Measurements from ENCODE around the gene ADAMTS2. TPM values are rescaled to one million over a fixed set of nuclear protein-coding genes. Genes with fewer than 3 reads are reported as not detected.

ADAMTS2 gene
- total and polyA plus RNA-seq, 2 of the 8 experiments (the other 6 are each of a cell fraction or from before 2014, with no cell fraction given), result 6.6 to 7.3 TPM

DNA sequence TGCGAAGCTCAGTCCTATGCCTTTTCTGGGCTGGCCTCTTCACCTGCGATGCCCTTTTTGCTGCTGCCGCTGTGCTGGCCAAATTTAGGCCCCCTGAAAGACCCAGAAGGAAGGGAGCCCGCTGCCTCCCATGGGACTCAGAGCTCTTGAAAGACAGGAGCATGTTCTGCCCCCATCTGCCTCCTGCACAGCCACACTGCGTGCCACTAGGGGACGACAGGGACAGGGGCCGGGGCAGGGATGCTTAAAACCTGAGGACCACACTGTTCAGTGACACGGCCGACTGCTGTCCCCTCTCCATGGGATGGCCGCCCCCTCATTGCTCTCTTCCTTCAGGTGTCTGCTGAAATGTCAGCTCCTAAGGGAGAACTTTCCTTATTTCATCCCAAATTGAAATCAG lies 132.4 kb downstream of the ADAMTS2 start (continued):
- TF ChIP-seq, protein P1, sequence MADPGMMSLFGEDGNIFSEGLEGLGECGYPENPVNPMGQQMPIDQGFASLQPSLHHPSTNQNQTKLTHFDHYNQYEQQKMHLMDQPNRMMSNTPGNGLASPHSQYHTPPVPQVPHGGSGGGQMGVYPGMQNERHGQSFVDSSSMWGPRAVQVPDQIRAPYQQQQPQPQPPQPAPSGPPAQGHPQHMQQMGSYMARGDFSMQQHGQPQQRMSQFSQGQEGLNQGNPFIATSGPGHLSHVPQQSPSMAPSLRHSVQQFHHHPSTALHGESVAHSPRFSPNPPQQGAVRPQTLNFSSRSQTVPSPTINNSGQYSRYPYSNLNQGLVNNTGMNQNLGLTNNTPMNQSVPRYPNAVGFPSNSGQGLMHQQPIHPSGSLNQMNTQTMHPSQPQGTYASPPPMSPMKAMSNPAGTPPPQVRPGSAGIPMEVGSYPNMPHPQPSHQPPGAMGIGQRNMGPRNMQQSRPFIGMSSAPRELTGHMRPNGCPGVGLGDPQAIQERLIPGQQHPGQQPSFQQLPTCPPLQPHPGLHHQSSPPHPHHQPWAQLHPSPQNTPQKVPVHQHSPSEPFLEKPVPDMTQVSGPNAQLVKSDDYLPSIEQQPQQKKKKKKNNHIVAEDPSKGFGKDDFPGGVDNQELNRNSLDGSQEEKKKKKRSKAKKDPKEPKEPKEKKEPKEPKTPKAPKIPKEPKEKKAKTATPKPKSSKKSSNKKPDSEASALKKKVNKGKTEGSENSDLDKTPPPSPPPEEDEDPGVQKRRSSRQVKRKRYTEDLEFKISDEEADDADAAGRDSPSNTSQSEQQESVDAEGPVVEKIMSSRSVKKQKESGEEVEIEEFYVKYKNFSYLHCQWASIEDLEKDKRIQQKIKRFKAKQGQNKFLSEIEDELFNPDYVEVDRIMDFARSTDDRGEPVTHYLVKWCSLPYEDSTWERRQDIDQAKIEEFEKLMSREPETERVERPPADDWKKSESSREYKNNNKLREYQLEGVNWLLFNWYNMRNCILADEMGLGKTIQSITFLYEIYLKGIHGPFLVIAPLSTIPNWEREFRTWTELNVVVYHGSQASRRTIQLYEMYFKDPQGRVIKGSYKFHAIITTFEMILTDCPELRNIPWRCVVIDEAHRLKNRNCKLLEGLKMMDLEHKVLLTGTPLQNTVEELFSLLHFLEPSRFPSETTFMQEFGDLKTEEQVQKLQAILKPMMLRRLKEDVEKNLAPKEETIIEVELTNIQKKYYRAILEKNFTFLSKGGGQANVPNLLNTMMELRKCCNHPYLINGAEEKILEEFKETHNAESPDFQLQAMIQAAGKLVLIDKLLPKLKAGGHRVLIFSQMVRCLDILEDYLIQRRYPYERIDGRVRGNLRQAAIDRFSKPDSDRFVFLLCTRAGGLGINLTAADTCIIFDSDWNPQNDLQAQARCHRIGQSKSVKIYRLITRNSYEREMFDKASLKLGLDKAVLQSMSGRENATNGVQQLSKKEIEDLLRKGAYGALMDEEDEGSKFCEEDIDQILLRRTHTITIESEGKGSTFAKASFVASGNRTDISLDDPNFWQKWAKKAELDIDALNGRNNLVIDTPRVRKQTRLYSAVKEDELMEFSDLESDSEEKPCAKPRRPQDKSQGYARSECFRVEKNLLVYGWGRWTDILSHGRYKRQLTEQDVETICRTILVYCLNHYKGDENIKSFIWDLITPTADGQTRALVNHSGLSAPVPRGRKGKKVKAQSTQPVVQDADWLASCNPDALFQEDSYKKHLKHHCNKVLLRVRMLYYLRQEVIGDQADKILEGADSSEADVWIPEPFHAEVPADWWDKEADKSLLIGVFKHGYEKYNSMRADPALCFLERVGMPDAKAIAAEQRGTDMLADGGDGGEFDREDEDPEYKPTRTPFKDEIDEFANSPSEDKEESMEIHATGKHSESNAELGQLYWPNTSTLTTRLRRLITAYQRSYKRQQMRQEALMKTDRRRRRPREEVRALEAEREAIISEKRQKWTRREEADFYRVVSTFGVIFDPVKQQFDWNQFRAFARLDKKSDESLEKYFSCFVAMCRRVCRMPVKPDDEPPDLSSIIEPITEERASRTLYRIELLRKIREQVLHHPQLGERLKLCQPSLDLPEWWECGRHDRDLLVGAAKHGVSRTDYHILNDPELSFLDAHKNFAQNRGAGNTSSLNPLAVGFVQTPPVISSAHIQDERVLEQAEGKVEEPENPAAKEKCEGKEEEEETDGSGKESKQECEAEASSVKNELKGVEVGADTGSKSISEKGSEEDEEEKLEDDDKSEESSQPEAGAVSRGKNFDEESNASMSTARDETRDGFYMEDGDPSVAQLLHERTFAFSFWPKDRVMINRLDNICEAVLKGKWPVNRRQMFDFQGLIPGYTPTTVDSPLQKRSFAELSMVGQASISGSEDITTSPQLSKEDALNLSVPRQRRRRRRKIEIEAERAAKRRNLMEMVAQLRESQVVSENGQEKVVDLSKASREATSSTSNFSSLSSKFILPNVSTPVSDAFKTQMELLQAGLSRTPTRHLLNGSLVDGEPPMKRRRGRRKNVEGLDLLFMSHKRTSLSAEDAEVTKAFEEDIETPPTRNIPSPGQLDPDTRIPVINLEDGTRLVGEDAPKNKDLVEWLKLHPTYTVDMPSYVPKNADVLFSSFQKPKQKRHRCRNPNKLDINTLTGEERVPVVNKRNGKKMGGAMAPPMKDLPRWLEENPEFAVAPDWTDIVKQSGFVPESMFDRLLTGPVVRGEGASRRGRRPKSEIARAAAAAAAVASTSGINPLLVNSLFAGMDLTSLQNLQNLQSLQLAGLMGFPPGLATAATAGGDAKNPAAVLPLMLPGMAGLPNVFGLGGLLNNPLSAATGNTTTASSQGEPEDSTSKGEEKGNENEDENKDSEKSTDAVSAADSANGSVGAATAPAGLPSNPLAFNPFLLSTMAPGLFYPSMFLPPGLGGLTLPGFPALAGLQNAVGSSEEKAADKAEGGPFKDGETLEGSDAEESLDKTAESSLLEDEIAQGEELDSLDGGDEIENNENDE (IDR thresholded peaks at IDR 0.05; ENCODE audit: insufficient replicate concordance, low read length), result no peak
- TF ChIP-seq SP1 (IDR thresholded peaks at IDR 0.05; ENCODE audit: low read depth, low read length) (no peak), KDM1A (IDR thresholded peaks at IDR 0.05; ENCODE audit: borderline replicate concordance, low read length) (no peak), TEAD4 (IDR thresholded peaks at IDR 0.05; ENCODE audit: low read depth, low read length) (no peak), HDAC2 (IDR thresholded peaks at IDR 0.05; ENCODE audit: borderline replicate concordance in 1 of 2, low read depth in 2 of 2, low read length in 2 of 2) (no peak), EGR1 (IDR thresholded peaks at IDR 0.05; ENCODE audit: borderline replicate concordance, low read depth, low read length) (no peak), NANOG (IDR thresholded peaks at IDR 0.05; ENCODE audit: insufficient read depth, low read depth, low read length, poor library complexity, severe bottlenecking) (no peak), GTF2F1 (IDR thresholded peaks at IDR 0.05; ENCODE audit: borderline replicate concordance, low read depth, low read length) (no peak)
- TF ChIP-seq, protein P2, sequence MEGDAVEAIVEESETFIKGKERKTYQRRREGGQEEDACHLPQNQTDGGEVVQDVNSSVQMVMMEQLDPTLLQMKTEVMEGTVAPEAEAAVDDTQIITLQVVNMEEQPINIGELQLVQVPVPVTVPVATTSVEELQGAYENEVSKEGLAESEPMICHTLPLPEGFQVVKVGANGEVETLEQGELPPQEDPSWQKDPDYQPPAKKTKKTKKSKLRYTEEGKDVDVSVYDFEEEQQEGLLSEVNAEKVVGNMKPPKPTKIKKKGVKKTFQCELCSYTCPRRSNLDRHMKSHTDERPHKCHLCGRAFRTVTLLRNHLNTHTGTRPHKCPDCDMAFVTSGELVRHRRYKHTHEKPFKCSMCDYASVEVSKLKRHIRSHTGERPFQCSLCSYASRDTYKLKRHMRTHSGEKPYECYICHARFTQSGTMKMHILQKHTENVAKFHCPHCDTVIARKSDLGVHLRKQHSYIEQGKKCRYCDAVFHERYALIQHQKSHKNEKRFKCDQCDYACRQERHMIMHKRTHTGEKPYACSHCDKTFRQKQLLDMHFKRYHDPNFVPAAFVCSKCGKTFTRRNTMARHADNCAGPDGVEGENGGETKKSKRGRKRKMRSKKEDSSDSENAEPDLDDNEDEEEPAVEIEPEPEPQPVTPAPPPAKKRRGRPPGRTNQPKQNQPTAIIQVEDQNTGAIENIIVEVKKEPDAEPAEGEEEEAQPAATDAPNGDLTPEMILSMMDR (IDR thresholded peaks at IDR 0.05; ENCODE audit: control extremely low read depth in 1 of 3, insufficient read depth in 1 of 3, low read depth in 1 of 3, low read length in 3 of 3), result peak in 2 of 3 experiments; percentile 28 to 36; a peak in 2 of 4 replicates
